GM18505 (cell line): ENCODE measurements around the gene SAC3D1.
A peak's percentile ranks its signal among the peaks of the same experiment; 100 is the strongest.

Source experiments
- ATAC-seq: cut with Tn5 transposase; IDR thresholded peaks from one replicate; pipeline ENCODE4 v1.9.1; 2021; ENCODE audit not compliant: unreplicated experiment
- POLR2A ChIP-seq: IDR thresholded peaks from 4 replicates; pipeline ENCODE4 v1.6.1; 2011; ENCODE audit warnings: borderline replicate concordance; ENCODE audit not compliant: insufficient read depth, insufficient read length; ENCODE audit errors: extremely low read depth

Gene SAC3D1

DNA sequence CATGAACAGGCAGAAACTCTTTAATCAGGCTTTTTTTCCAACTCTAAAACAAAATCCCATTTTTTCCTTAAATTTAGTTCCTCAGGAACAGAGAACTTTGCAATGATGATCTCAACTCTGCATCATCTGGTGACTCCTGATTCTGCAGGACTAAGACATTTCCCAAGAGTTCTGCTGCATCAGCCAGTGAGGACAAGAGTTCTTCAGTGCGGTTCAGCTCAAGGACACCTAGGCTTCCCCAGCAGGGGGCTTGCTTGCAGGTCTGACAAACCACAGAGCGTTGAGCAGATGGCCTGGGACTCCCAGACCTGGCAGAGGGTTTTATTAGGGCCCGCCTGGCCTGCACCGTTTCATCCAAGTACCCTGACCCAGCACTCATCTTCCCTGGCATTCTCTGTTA is 36.4 kb downstream of the SAC3D1 start:
- ATAC-seq: no peak
- no peak for TF ChIP-seq POLR2A

GRCh38 chr11:65078151-65078550 is 37.1 kb downstream of the SAC3D1 start:
- peak; percentile 24 for TF ChIP-seq POLR2A
- ATAC-seq: no peak

- no peak for ATAC-seq
- no peak for TF ChIP-seq POLR2A
Observed at GRCh38 chr11:65078786-65079342, 37.9 kb downstream of the SAC3D1 start.

DNA sequence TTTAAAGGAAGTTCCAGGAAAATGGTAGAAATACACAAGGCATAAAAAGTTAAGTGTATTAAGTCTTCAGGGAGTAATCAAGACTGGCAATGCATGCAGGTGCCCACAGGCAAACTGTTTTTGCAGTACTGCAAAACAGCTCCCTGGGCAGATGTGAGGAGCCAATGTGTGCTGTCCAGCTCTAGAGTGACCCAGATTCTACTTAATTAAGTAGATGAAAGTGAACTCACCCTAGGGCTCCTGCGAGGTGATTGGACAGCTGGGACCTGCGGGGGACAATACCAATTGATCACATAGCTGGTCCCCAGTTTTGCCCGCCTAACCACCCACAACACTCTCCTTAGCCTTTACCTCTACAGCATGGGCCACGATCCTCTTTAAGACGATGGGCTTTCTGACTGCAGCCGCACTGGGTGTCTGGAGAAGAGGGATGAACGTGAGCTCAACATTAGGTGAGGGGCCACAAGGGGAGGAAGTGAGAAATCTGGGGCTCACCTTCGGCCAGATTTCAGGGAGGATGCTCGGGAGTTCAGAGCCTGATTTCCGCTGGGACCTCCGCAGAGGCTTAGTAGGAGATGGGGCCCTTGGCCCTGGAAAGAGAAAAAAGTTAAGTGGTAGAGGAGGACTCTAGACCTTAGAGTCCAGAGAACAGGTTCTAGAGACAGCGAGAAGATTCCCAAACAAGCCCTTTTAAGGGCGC is 42.3 kb downstream of the SAC3D1 start:
- no peak for ATAC-seq
- no peak for TF ChIP-seq POLR2A

DNA sequence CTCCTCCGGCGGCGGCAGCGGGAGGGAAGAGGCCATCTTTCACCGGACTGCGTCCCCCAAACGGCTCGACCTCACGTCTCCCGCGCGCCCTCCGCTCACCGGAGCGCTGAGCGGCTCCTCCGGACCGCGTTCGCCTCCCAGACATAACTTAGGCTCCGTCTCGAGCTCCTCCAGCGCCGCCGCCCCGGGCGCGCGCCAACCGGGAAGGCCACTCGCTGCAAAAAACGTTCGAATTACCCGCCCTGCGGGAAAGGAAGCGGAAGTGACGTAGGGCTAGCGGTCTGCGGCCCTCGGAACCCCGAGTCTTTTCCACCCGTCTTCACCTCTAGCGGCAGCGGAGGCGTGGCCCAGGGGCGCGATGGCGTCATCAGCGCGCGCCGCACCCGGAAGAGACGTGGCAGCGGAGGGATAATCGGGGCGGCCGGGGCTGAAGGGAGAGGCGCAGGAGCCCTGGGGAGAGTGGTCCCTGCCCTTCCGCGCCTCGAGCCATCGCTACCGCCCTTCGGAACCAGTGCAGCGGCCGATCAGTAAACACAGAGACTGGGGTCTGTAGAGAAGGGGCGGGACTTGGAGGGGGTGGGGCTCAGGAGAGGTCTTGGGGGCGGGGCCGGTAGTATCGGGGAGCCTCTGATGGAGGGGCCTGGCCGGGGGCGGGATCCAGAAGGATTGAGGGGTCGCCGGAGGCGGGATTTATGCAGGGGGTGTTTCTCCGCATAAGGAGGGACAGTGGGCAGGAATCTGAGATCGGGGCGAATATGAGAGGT is 43.0 kb downstream of the SAC3D1 start, which contains the start of the genes CDCA5 and ZFPL1:
TSS of gene CDCA5 (minus strand) at position 207 of the 764 bp plus-strand sequence. CDS start at position 145, 62 bp downstream.
TSS of gene ZFPL1 (plus strand) at position 389 of the 764 bp plus-strand sequence. CDS start 477 bp downstream, outside the sequence.
- peak; percentile 84 for ATAC-seq
- peak; percentile 86 for TF ChIP-seq POLR2A

DNA sequence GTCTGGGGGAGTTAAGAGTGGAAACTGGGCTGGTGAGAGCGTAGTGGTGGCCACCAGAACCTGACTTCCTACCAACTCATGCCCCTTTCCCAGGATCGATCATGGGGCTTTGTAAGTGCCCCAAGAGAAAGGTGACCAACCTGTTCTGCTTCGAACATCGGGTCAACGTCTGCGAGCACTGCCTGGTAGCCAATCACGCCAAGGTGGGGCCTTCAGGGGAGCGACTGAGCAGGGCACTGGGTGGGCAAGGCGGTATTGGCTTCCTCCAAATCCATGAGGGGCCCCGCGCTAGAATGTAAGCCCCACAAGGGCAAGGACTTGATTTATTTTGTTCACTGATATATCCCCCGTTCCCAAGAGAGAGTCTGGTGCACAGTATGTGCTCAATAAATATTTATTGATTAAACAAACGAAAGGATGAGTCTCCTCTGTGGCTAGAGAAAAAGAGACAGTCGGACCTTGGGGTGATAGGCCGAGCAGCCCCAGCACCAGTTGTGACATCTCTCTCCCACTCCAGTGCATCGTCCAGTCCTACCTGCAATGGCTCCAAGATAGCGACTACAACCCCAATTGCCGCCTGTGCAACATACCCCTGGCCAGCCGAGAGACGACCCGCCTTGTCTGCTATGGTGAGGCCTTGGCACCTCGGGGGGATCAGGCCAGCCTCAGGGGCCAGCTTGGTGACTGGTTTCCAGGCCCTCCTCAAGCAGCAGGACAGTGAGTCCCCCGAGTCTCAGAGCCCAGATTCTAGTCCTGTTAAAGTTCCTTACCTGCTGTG is 43.8 kb downstream of the SAC3D1 start:
- peak; percentile 17 for ATAC-seq
- TF ChIP-seq POLR2A: no peak

DNA sequence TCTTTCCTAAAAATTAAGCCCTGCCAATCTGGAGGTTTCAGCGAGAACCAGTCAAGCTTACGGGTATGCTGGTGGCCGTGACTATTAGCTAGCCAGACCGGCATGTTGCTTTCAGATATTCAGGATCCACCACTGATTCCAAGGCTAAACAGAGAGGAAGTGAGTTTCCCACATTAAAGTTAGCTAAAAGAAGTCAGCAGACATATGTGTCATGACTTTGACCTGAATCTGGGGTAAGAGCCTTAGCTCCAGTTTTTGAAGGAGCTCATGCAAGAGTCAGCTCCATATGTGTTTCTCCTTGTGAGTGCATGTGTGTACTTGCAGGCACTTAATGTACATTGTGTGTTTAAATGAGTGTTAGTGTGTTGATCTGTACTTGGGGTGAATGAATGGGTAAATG is 44.4 kb downstream of the SAC3D1 start:
- no peak for TF ChIP-seq POLR2A
- ATAC-seq: no peak

GRCh38 chr11:65086809-65087208 is 45.8 kb downstream of the SAC3D1 start:
- TF ChIP-seq POLR2A: no peak
- no peak for ATAC-seq

DNA sequence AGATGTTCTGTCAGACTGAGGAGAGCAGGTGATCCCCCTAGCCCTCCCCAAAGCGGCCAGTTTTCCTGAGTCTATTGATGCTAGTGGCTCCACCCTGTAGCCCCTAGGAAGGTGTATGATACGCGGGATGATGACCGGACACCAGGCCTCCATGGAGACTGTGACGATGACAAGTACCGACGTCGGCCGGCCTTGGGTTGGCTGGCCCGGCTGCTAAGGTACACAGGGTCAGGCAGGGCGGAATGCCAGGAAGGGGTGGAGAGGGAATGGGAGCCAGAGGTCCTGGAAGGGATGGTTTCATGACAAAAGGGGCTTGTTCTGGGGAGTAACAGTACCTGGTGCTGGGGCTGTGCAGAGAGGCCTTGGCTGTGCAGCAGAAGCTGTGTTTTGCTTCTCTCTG is 46.2 kb downstream of the SAC3D1 start:
- ATAC-seq: no peak
- no peak for TF ChIP-seq POLR2A

DNA sequence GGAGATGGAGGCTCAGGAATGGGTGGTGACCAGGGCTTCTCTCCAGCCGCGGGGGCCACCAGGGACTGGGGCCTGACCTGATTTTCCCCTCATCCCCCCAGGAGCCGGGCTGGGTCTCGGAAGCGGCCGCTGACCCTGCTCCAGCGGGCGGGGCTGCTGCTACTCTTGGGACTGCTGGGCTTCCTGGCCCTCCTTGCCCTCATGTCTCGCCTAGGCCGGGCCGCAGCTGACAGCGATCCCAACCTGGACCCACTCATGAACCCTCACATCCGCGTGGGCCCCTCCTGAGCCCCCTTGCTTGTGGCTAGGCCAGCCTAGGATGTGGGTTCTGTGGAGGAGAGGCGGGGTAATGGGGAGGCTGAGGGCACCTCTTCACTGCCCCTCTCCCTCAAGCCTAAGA is 46.8 kb downstream of the SAC3D1 start:
- no peak for ATAC-seq
- no peak for TF ChIP-seq POLR2A

DNA sequence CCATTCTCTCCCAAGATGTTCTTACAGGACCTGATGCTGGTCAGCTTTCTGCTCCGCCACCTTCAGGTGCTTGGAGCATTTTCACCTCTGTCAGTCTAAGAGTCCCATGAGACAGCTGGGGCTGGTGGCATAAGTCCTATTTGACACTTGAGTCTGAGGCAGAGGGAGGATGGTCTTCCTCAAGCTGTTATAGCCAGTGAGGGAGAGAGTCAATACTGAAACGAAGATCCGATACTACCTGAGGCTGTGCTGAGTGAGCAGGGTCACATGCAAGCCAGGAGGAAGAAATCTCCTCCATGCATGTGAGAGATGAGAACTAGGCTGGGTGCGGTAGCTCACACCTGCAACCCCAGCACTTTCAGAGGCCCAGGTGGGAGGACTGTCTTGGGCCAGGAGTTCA is 48.6 kb downstream of the SAC3D1 start:
- TF ChIP-seq POLR2A: no peak

DNA sequence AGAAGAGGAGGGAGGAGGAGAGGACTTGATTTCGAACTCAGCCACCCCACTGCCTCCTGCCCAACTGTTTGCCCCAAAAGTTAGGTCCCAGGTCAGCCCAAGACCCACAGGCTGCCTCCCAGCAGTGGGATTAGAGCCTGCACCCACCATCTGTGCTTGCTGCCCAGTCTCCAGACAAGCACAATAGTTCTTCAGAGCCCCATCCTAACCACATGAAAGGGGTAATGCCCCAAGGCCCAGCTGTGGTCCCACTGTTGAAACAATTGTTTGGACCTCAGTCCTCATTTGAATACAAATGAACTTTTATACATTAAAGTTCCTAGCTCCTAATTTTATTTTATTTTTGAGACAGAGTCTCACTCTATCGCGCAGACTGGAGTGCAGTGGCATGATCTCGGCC is 49.6 kb downstream of the SAC3D1 start:
- ATAC-seq: no peak
- TF ChIP-seq POLR2A: no peak

More for the DNA sequence above, 48.6 kb downstream of the SAC3D1 start:
- ATAC-seq: no peak
